OCI-LY3 (cell line): ENCODE measurements around the gene OIT3.

Experiments
- EZH2phosphoT487 ChIP-seq: fragments of 200-600 bp; shearing (Covaris generic); IDR thresholded peaks from 2 replicates; pipeline ENCODE4 v1.6.1; 2018; ENCODE audit warnings: antibody characterized with exemption, mixed run types, low read depth
- TF ChIP-seq, protein P1 (sequence below): fragments of 200-600, 300-600 bp; sonication (generic); IDR thresholded peaks from 2 replicates; pipeline ENCODE4 v1.5.1; 2014; ENCODE audit warnings: antibody characterized with exemption, low read length, low read depth

DNA sequence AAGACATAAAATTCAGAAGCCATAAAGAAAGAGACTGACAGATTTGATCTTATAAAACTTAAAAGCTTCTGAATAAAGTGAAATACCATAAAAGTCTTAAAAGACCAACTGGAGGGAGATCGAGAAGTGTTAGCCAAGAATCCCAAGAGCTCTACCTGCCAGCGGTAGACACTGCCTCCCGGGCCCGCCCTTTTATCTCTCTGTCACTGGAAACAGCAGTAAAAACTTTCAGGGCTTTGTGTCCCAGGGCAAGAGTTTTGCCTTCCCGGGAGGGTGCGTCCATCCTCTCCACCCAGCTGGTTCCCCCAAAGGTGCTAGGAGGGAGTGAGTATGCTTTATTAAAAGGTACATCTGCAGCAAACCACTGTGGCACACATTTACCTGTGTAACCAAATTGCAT lies 55.2 kb downstream of the OIT3 start:
- TF ChIP-seq, protein P1, sequence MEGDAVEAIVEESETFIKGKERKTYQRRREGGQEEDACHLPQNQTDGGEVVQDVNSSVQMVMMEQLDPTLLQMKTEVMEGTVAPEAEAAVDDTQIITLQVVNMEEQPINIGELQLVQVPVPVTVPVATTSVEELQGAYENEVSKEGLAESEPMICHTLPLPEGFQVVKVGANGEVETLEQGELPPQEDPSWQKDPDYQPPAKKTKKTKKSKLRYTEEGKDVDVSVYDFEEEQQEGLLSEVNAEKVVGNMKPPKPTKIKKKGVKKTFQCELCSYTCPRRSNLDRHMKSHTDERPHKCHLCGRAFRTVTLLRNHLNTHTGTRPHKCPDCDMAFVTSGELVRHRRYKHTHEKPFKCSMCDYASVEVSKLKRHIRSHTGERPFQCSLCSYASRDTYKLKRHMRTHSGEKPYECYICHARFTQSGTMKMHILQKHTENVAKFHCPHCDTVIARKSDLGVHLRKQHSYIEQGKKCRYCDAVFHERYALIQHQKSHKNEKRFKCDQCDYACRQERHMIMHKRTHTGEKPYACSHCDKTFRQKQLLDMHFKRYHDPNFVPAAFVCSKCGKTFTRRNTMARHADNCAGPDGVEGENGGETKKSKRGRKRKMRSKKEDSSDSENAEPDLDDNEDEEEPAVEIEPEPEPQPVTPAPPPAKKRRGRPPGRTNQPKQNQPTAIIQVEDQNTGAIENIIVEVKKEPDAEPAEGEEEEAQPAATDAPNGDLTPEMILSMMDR, result no peak
- TF ChIP-seq EZH2phosphoT487, result no peak
